Astrocyte of the cerebellum (primary cell): Measurements from ENCODE around the gene AGXT.

Experiments used
- DNase-seq: peaks from one replicate; pipeline ENCODE4 v3.0.0-alpha.2; 2011; ENCODE audit warnings: low read depth
- H3K4me3 ChIP-seq: 2 replicates; pipeline ENCODE4 v1.5.1; 2011; ENCODE audit warnings: mild to moderate bottlenecking, low read depth, low read length, moderate library complexity
- in situ Hi-C: cut with HindIII; loops from 2 replicates; pipeline ENCODE4 v1.10.0; 2017; ENCODE audit warnings: low sequenced_read_pairs
- TF ChIP-seq, protein P1 (sequence below): IDR thresholded peaks from 2 replicates; pipeline ENCODE4 v1.5.1; 2012; ENCODE audit warnings: low read length, low read depth, moderate library complexity, mild to moderate bottlenecking; ENCODE audit errors: missing control alignments

Gene AGXT

DNA sequence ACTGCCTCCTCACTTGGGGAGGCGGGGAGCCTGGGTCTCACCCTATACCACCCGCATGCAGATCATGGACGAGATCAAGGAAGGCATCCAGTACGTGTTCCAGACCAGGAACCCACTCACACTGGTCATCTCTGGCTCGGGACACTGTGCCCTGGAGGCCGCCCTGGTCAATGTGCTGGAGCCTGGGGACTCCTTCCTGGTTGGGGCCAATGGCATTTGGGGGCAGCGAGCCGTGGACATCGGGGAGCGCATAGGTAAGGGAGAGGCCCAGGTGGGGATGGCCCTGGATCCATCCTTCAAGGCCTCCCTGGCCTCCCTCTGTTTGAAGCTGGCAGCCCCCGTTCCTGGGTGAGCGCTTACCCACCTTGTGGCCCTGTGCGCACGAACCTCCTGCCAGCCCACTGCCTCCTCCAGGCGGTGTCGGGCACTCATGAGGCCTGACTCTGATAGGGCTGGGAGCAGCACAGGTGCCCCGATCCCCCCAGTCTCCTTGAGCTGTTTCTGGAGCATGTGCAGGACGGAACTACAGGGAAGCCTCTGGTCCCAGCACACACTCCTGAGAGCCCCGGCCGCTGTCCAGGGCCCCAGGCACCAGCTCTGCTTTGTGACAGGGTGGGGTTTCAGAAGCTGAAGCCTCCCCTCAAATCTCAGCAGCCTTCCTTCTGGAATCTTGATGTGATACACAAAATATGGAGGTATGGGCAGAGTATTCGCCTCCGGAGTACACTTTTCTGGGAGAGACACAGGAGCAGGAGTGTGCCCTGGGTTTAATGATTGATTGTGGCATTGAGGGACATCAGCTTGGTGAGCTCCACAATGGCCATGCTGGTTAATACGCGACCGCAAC is 708 bp downstream of the AGXT start:
- in situ Hi-C loops = no loop called here
- no peak for DNase-seq
- TF ChIP-seq, protein P1, sequence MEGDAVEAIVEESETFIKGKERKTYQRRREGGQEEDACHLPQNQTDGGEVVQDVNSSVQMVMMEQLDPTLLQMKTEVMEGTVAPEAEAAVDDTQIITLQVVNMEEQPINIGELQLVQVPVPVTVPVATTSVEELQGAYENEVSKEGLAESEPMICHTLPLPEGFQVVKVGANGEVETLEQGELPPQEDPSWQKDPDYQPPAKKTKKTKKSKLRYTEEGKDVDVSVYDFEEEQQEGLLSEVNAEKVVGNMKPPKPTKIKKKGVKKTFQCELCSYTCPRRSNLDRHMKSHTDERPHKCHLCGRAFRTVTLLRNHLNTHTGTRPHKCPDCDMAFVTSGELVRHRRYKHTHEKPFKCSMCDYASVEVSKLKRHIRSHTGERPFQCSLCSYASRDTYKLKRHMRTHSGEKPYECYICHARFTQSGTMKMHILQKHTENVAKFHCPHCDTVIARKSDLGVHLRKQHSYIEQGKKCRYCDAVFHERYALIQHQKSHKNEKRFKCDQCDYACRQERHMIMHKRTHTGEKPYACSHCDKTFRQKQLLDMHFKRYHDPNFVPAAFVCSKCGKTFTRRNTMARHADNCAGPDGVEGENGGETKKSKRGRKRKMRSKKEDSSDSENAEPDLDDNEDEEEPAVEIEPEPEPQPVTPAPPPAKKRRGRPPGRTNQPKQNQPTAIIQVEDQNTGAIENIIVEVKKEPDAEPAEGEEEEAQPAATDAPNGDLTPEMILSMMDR = no peak
- no peak overlapping the region for H3K4me3 ChIP-seq

DNA sequence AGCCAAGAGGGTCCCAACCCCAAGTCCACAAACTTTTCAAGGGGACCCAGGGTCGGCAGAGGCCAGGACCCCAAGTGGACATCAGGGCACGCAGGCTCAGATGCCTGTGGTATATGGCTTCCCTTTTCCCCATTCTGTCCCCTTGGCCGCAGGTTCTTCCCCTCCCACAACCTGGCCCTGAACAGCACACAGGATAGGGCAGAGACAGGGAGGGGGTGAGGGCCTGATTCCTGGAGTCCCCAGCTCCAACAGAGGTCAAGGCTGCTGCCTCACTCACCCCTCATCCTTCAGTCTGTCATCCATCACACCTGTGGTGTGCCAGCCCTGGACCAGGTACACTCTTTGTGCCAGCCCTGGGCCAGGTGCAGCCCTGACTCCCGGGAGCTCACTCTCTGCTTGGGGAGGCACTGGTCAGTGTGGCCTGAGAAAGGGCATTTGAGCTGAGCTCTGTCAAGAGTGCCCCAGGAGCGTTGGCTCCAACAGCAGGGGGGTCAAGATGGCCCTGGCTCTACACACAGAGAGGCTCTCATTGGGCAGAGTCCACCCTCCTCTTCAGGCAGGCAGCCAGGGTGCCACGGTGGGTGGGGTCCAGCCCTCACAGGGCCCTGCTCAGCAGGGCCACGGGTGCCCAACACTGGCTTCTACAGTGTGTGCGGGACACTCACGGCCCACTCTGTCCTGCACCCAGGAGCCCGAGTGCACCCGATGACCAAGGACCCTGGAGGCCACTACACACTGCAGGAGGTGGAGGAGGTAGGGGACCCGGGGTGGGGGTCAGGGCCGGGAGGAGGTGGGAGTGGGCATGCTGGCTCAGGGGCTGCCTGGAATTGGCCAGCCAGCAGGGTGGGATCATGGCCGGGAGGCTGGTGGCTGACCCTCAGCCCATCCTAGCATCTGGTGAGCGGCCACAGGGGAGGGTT is 1.6 kb downstream of the AGXT start:
- TF ChIP-seq, protein P1 = no peak
- no peak for DNase-seq
- no peak overlapping the region for H3K4me3 ChIP-seq
- in situ Hi-C loops = no loop called here

DNA sequence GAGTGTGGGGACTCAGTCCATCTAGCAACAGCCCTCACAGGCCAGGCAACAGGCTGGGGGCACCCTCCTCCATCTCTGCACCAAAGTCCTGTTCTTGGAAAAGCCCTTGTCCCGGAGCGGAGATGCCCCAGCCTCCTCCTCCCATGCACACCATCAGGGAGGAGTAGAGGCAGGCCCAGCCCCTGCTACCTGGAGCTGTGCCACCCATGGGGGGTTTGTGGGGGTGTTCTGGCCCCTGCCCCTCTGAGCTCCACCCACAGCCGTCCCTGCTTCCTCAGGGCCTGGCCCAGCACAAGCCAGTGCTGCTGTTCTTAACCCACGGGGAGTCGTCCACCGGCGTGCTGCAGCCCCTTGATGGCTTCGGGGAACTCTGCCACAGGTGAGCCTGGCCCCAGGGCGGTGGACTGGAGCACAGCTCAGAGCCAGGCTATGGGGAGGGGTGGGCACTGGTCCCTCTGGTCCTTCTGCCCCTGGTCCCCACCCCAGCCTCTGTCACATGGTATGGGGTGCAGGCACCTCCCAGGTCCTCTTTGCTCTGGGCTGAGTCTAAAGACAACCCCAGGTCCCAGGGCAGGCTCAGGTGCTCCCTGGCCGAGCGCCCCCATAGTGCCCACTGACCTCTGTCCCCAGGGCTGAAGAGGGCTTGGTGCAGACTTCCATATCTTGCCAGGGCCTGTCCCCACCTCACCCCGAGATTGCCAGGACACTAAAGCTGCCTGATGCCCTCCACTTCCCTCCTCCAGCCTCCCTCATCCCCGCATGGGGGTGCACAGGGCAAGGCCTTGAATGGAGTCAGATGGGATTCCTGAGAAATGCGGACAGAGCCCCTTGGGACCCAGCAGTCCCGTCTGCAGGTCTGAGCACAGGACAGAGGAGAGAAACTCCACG is 2.7 kb downstream of the AGXT start:
- TF ChIP-seq, protein P1 = no peak
- H3K4me3 ChIP-seq = no peak overlapping the region
- no peak for DNase-seq
- in situ Hi-C loops = no loop called here

DNA sequence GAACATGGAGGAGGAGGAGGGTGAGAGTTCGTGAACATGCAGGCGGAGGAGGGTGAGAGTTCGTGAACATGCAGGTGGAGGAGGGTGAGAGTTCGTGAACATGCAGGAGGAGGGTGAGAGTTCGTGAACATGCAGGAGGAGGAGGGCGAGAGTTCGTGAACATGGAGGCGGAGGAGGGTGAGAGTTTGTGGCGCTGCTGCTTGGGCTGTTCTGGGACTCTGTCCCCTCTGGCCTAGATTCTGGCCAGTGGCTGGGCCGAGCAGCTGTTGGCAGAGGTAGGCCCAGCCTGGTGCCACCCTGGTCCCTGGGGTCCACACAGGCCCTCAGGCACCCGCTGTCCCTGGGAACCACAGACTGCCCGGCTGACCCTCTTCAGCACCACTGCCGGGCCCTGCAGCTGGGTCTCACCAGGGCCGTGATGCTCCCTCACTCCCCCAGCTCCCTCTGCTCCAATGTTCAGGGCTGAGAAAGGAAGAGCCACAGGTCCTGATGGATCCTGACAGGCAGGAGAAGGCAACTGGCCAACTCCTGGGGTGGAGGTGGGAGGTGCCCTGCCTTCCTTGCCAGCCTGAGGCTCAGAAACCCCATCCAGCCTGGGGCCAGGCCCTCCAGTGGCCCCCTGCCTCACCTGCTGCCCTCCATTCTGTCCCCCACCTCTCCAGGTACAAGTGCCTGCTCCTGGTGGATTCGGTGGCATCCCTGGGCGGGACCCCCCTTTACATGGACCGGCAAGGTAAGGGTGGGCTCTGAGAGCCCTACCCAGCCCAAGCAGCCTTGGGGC is 3.9 kb downstream of the AGXT start:
- H3K4me3 ChIP-seq = no peak overlapping the region
- in situ Hi-C loops = no loop called here
- TF ChIP-seq, protein P1 = no peak
- DNase-seq = no peak

DNA sequence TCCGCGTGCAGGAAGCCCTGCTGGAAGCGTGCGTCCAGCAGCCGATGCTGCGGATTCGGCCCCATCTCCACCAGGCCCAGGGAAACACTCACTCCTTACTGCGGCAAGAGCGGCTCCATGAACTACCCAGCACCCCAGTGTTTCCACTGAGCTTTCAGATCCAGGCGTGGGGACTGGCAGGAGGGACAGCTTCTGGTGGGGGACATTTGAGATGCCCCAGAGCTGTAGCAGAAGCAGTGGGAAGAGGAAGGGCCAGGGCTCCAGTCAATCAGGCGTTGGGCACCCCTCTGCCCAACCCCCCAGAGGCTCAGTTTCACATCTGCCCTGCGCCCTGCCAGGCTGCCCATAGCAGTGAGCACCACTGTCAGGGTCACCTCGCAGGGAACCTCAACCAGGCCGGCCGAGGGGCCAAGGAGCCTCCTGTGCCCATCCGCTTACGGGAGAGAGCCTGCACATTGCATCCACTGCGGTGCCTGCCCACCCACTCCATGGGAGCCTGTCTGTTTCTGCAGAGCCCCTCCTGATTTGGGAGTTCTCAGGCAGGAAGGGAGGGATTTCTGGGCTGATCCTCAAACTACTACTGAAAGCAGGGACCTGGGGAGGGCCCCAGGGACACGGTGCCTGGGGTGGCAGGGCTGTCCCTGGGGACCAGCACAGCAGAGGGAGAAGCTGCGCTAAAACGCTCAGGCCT is 4.6 kb downstream of the AGXT start:
- no peak for DNase-seq
- TF ChIP-seq, protein P1 = no peak
- H3K4me3 ChIP-seq = no peak overlapping the region
- in situ Hi-C loops = no loop called here
